Kidney (tissue), 14 donors: ENCODE data around the gene CMYA5. TPM values are rescaled to one million over a fixed set of nuclear protein-coding genes. Genes with fewer than 3 reads are reported as not detected.

Experiments
- DNase-seq, 5 donors: peaks; one replicate each; pipeline ENCODE4 v3.0.0-alpha.2; 2013 to 2020
- FAIRE-seq: peaks from 2 replicates; lab custom pipeline; 2012; peaks lifted over from hg19 to GRCh38; lab: Jason Lieb, UNC
- H3K27ac ChIP-seq, 2 donors: one replicate each; pipeline ENCODE4 v1.7.0; 2013; ENCODE audit warnings: low read depth in 2 of 2, low read length in 2 of 2, inconsistent platforms in 1 of 2
- H3K27me3 ChIP-seq: one replicate; pipeline ENCODE4 v1.7.1; 2013; ENCODE audit warnings: low read length, inconsistent platforms; ENCODE audit not compliant: control insufficient read depth, insufficient read depth
- H3K36me3 ChIP-seq, 3 donors: one replicate each; pipeline versions ENCODE4 v1.7.0 to v1.7.1; 2013; ENCODE audit warnings: low read length in 3 of 3, control low read depth in 1 of 3, inconsistent platforms in 1 of 3; ENCODE audit not compliant: insufficient read depth in 3 of 3, control insufficient read depth in 2 of 3
- H3K4me1 ChIP-seq, 3 donors: one replicate each; pipeline versions ENCODE4 v1.7.0 to v1.7.1; 2013; ENCODE audit warnings: low read length in 3 of 3, inconsistent platforms in 1 of 3, low read depth in 1 of 3; ENCODE audit not compliant: control insufficient read depth in 2 of 3, insufficient read depth in 2 of 3
- H3K4me3 ChIP-seq, 3 donors: one replicate each; pipeline versions ENCODE4 v1.7.0 to v1.8.1; 2013; ENCODE audit warnings: low read length in 3 of 3, control low read depth in 1 of 3, inconsistent platforms in 1 of 3
- H3K9ac ChIP-seq, 3 donors: one replicate each; pipeline versions ENCODE4 v1.7.0 to v1.7.1; 2013; ENCODE audit warnings: low read length in 3 of 3, control low read depth in 1 of 3, inconsistent platforms in 1 of 3
- H3K9me3 ChIP-seq, 3 donors: one replicate each; pipeline versions ENCODE4 v1.7.0 to v1.7.1; 2013; ENCODE audit warnings: low read length in 3 of 3, control low read depth in 1 of 3, inconsistent platforms in 1 of 3; ENCODE audit not compliant: control insufficient read depth in 2 of 3, insufficient read depth in 1 of 3
- intact Hi-C: fragments of 100-400 bp; cut with DNase I; formaldehyde crosslinking; loops from one replicate; pipeline ENCODE4 v1.11.1; 2022
- polyA plus RNA-seq: library from polyadenylated mRNA; stranded (reverse); fragments of 350-450 nt; fragmentation: Illumina TruSeq; extraction: RNeasy Lipid Tissue Mini Kit (QIAGEN cat#74804); gene quantifications from one replicate; pipeline ENCODE4 v1.2.3, GENCODE V29; 2014; ENCODE audit warnings: low read depth, low replicate concordance; ENCODE audit not compliant: insufficient read depth
- total RNA-seq: library from RNA; stranded (reverse); fragmentation: NEBNext Ultra II Directional; extraction: Animal tissue kit (Norgen Biotek cat#: 25700); gene quantifications from one replicate; pipeline ENCODE4 v1.2.1, GENCODE V29; 2021
- TF ChIP-seq, protein P1 (sequence below): IDR thresholded peaks from 3 replicates; pipeline ENCODE4 v1.5.1; 2012; ENCODE audit warnings: mild to moderate bottlenecking, moderate library complexity, borderline replicate concordance; ENCODE audit not compliant: insufficient read depth; ENCODE audit errors: extremely low read depth
- donor health status: control.
- donor health status: control.
- donor health status: control.
- donor health status: control.
- donor health status: control.
- donor health status: DM: yes; HTN: yes; CAD: no.
- donor health status: Normal renal cell carcinoma (clear cell type).

The CMYA5 gene
- total and polyA plus RNA-seq, 2 donors from 2014 or later, result 6.1 to 6.5 TPM

DNA sequence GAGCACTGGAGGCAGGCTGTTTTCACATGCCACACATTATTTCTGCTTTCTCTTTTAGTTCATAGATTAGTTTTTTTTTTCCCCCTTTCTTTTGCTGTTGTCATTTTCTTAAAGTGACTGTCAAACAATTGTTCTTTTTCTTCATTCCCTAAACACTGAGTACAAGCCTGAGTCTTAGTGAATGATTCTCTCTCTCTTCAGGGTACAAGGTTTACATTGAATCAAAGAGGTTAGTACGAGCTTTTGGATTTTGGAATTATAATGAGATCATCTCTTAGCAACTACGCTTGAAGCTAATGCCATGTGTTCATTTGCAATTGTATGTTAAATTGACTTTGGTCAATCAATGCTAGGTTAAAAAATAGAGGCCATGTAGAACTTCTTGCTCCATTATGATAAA is 125.1 kb downstream of the CMYA5 start:
- H3K27ac ChIP-seq, result no peak overlapping the region
- H3K9ac ChIP-seq, result no peak overlapping the region
- H3K4me3 ChIP-seq, result no peak overlapping the region
- H3K4me1 ChIP-seq, result no peaks in the 10 kb centered on the region
- no peaks in the 10 kb centered on the region for H3K36me3 ChIP-seq
- DNase-seq (no peak), FAIRE-seq (no peak)
- no peaks in the 10 kb centered on the region for H3K27me3 ChIP-seq
- TF ChIP-seq, protein P1, sequence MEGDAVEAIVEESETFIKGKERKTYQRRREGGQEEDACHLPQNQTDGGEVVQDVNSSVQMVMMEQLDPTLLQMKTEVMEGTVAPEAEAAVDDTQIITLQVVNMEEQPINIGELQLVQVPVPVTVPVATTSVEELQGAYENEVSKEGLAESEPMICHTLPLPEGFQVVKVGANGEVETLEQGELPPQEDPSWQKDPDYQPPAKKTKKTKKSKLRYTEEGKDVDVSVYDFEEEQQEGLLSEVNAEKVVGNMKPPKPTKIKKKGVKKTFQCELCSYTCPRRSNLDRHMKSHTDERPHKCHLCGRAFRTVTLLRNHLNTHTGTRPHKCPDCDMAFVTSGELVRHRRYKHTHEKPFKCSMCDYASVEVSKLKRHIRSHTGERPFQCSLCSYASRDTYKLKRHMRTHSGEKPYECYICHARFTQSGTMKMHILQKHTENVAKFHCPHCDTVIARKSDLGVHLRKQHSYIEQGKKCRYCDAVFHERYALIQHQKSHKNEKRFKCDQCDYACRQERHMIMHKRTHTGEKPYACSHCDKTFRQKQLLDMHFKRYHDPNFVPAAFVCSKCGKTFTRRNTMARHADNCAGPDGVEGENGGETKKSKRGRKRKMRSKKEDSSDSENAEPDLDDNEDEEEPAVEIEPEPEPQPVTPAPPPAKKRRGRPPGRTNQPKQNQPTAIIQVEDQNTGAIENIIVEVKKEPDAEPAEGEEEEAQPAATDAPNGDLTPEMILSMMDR, result no peak
- intact Hi-C loops, result no loop called here
- no peaks in the 10 kb centered on the region for H3K9me3 ChIP-seq

- Histone ChIP-seq H3K27ac (no peak overlapping the region), H3K4me3 (no peak overlapping the region), H3K9me3 (no peaks in the 10 kb centered on the region), H3K27me3 (no peaks in the 10 kb centered on the region), H3K36me3 (no peaks in the 10 kb centered on the region), H3K9ac (no peak overlapping the region), H3K4me1 (no peaks in the 10 kb centered on the region)
- TF ChIP-seq, protein P1, result no peak
- intact Hi-C loops, result no loop called here
- no peak for DNase-seq
- FAIRE-seq, result no peak
Measured at GRCh38 chr5:79816014-79816413, 126.4 kb downstream of the CMYA5 start.

- no peaks in the 10 kb centered on the region for H3K9me3 ChIP-seq
- FAIRE-seq (no peak), DNase-seq (no peak)
- intact Hi-C loops, result no loop called here
- H3K27me3 ChIP-seq, result no peaks in the 10 kb centered on the region
- no peak overlapping the region for H3K4me3 ChIP-seq
- H3K36me3 ChIP-seq, result no peaks in the 10 kb centered on the region
- TF ChIP-seq, protein P1, result no peak
- no peaks in the 10 kb centered on the region for H3K4me1 ChIP-seq
- no peak overlapping the region for H3K9ac ChIP-seq
- H3K27ac ChIP-seq, result no peak overlapping the region
Measured at GRCh38 chr5:79820648-79821047, 131.0 kb downstream of the CMYA5 start.

DNA sequence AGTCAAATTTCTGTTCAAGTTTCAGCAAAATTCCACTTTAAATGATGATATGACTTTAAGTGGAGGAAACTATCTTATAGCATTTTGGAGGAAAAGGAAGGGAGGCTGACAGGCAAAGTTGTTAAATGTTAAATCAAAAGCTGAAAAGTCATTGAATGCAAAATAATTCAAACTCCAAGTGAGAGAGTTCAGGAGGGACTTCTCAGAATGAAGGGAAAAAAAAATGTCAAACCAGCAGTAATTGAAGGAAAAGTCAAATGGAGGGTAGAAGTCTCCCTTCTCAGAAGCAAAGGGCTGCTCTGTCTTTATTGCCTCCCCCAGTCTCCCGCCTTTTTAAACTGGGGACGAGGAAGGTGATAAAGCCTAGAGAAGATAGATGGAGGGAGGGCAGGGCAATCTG is 134.8 kb downstream of the CMYA5 start:
- no peak for FAIRE-seq
- Histone ChIP-seq H3K9me3 (no peaks in the 10 kb centered on the region), H3K4me1 (no peaks in the 10 kb centered on the region), H3K9ac (no peak overlapping the region), H3K27me3 (no peaks in the 10 kb centered on the region), H3K36me3 (no peaks in the 10 kb centered on the region), H3K4me3 (no peak overlapping the region), H3K27ac (no peak overlapping the region)
- peak in 1 of 5 donors; percentile 26 for DNase-seq
- intact Hi-C loops, result no loop called here
- TF ChIP-seq, protein P1, result no peak
